Cerebellar cortex (tissue), 1 donor: ENCODE data around the gene SLC25A25.
A peak's percentile ranks its signal among the peaks of the same experiment; 100 is the strongest.
"Not testable (repeated sequence)": the region's sequence is repeated elsewhere in the genome, so short reads cannot be mapped to it uniquely, and the experiment has no call there.

Experiments used
- DNase-seq: peaks from one replicate; pipeline ENCODE4 v3.0.0-alpha.2; 2015; ENCODE audit warnings: low spot score

Gene SLC25A25

DNA sequence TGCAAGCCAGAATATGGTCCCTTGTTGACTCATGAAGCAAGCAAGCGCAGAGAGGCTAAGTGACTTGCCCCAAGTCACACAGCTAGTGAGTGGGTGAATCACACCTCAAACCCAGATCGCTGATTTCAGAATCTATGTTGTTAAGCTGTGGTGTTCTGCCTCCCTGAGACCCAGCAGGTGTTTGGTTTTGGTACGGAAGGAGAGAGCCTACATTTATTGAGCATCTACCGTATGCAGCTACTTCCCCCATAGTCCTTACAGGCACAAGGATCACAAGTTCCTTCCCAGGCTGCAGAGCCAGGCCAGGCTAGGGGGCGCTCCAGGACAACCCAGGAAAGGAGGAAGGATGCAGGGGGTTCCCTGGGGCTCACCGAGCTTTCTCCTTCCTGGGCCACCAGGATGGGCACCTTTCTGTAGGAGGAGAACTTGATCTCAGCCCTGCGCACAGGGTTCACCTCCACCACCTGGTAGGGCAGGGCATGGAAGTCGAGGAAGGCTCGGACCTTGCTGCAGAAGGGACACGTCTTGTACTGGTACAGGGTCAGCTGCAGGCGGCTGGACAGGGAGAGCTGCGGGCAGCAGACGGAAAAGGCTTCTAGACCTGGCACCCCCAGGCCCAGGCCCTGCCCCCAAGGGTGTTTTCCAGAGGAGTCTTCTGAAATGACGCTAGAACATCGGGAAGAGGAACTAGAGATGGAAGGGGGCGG is 57.0 kb downstream of the SLC25A25 start:
- DNase-seq: peak; percentile 81

DNA sequence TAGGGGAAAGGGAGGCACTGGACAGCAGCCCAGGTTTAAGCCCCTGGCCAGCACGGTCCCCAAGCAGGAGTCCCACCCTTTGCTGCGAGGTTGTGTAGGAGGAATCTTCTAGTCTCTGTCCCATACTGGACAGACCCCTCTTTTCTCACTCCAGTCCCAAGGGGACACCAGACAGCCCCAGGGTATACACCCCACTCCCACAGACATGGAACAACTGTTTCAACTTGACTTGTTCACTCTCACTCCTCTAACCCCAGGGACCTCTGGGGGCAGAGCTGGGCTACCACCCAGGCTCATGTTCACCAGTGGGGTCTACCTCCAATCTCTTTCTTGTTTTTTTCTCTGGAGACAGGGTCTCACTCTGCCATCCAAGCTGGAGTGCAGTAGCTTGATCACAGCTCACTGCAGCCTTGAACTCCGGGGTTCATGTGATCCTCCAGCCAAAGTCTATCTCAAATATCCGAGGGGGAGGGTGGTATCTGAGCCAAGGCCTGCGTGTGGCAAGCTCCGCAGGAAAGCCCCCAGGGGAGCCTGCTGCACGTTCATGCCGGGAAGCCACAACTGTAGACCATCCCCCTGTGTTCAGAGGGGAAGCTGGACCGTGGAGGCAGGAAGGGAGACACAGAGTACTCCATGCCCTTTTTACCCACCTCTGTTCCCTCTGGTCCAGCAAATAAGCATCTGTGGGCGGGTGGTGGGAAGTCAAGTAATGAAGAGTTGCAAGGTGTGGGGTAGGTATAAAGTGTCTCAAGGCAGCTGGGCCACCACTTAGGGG is 57.7 kb downstream of the SLC25A25 start:
- no peak for DNase-seq

DNA sequence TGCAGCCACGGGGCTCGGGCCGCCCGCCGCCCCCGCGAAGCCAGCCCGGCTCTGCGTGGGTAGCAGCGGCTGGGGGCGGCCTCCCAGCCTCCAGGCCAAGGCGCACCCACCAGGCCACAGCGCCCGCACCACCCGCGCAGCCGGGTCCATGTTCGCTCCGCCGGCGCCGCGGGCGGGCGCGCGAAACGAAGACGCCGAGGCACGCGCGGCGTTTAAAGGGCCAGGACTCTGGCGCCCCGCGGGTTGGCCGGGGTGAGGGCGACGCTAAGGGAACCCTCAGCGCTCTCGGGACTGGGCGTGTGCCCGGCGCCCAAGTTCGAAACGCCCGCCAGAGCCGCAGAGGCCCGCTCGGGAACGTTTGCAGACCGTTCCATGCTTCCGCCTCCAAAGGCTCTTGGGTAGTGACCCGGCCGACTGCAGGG is 59.5 kb downstream of the SLC25A25 start, which contains the start of gene PTGES2:
Gene PTGES2, minus strand, starts transcription at position 162 of the 422 bp plus-strand sequence. Its CDS starts 12 bp downstream, at position 150.
- DNase-seq: peak; percentile 80

DNA sequence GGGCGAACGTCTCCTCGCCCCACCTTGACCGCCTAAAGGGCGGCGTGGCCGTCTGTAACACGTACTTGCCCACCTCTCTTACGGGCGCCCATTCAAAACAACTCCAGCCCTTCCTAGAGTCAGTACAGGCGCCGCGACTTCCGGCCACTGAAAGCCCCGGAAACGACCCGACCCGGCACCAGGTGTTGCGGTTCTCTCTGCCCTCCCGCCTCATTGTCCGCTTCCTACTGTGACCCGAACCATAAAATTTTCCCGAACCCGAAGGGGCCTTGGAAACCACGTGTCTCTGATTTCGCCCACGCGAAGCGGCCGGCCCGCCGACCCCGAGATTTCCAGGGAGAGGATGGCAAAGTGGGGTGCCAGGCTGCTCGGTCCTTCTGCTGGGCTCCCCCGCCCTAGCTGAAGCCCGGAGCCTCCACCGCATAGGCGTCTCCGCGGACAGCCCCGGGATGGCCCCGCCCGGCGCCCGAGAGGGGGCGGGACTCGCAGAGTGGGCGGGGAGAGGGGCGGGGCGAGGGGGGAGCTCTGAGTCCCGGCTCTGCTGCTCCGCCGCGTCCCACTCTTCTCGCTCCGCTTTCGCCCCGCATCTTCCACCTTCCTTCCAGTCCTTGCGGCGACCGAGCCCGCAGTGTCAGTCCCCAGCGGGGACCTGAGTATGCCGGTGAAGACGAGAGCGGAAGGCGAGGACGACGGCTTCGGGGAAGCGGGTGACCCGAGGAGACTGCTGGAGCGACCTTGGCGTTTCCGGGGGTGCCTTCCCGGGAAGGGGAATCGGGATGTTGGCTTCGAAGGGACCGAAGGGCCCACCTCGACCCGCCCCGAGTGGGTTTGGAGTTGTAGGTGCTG is 60.2 kb downstream of the SLC25A25 start:
- DNase-seq: peak; percentile 93

DNA sequence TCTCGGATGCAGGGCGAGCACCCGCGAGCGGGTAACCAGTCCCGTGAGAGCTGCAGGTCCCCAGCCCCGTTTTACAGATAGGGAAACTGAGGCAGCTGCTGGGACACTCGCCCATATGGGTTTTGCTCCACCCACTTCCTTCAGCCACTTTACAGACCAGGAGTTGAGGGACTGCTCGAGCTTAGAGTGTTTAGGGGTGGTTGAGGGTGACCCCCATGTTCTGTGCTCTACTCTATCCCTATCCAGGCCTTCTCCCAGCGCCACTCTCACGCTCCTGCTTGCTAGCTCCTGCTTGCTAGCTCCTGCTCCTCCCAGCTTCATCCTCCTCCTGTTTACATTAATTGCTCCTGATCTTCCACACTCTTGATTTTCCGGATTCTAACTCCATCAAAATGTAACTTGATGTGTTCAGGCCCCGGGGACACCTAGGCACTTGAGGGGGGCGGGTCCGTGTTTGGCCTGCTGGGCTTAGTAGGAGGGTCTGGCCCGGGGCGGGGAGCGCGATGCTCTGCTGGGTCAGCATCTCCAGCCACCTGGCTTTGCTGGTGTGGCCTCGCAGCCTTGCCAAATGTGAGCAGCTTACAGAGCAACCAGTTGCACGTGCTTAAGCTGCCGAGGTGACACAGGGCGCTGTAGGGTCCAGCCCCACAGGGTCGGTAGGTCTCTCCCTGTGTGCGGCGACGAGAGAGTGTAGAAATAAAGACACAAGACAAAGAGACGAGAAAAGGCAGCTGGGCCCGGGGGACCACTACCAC is 61.0 kb downstream of the SLC25A25 start:
- DNase-seq: peak; percentile 29

DNA sequence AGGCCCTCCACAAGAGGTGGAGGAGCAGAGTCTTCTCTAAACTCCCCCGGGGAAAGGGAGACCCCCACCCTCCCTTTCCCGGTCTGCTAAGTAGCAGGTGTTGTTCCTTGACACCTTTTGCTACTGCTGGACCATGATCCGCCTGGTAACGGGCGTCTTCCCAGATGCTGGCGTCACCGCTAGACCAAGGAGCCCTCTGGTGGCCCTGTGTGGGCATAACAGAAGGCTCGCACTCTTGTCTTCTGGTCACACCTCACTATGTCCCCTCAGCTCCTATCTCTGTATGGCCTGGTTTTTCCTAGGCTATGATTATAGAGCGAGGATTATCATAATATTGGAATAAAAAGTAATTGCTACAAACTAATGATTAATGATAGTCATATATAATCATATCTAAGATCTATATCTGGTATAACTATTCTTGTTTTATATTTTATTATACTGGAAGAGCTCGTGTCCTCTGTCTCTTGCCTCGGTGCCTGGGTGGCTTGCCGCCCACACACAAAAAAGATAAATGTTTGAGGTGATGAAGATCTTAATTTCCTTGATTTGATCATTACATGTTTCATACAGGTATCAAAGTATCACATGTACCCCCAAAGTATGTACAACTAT is 62.1 kb downstream of the SLC25A25 start:
- not testable (repeated sequence) for DNase-seq

DNA sequence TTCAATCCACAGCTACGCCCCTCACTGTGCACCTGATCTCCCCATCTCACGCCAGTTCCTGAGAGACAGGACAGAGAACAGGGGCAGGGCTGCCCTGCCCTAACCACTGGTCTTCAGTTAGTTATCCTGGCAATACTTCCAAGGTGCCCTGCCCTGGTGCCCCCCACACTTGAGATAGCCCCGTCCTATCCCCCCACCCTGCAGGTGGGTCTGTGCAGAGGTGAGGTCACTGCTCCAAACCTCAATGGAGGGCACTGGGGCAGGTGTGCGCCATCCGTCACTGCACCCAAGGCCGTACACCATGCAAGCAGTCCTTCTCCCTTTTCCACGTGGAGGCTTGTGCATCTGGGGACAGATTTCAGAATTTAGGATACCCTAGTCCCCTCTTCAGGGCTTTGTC is 62.6 kb downstream of the SLC25A25 start:
- not testable (repeated sequence) for DNase-seq

DNA sequence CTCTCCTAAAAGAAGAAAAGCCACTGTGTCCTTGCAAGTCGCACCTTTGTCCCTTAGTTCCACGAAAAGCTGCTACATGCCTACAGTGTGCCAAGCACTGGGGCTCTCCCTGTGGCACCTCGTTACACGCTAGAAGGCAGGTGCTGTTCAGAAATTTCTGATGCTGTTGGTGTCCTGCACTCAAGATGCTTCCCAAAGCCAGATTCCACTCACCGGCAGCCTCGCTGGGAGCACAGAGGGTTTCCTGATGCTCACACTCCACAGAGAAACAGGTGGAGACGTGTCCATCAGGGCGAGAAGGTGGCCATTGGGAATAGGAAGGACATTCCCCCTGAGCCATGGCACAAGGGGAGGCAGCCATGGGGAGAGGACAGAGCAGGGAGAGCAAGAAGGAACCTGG is 63.3 kb downstream of the SLC25A25 start:
- DNase-seq: not testable (repeated sequence)

DNA sequence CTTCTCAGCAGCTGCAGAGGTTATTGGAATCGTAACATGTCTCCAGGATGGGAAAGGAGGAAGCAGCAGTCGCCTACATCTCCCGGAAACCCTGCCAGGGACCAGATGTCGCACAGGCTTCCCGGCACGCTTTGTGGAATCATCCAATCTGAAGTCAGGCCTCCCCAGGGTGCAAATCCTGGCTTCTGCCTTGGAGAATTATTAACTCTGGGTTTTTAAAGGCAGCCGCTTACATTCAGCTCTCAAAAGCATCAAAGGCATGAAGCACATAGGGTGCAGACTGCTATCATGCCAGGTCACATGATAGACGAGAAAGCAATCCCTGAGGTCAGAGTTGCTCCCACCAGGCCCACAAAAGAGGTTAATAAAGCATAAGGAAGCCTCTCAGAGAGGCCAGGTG is 64.1 kb downstream of the SLC25A25 start:
- not testable (repeated sequence) for DNase-seq

DNA sequence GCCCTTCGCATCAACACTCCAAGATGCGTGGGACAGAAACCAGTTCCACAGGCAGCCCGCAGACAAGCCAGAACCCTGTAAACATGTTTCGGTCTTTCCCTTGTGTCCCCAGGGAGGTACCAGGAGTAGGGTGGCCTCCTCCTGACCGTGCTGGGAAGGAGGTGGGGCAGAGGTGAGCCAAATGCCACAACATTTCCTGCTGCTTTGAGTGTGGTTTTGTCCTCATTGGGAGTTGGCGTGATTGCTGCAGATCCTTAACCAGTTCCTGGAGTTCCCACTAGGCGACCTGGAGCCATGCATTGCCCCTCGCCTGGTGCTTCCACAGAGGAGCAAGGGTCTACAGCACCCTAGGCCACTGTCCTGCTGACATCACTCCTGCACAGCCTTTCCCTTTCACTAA is 67.5 kb downstream of the SLC25A25 start:
- peak; percentile 22 for DNase-seq

DNA sequence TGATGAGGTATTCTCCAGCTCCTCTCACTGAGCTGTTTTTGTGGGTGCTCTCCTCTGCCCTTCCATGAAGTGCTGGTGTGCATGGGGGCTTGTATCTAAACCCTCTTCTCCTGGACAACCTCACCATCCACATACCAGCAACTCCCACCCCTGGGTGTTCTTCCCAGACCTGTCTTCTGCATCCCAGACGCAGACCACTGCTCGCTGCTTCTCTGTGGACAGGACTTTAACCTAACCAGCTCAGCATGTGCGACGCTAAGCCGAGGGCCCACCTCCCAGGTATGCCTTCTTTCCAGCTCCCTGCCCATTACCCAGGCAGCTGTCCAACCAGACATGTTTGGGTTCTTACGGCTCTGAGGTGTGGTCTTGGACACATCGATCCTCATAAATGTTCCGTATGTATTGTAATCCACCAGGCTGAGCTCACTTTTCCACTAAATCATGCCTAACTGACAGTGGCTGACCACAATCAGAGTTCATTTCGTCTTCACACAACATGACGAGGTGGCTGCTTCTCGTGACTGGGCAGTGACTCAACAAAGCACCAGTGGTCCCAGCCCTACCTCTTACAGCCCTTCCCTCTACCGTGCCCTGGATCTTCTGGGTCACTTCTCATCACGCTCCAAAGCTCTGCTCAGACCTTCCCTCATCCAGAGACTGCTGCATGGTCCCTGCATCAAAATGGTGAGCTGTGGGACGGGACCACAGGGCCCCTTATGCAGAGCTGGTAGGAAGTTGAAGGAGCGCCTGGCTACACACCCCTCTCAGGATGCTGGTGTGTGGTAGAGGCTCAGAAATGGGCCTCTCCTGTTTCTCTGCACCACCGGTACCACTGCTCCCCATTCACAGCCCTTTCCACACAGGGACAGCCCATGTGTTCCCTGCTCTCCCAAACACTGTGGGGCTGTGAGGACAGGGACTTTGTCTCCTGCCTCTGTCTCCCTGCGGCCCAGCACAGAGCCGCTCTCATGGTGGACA is 69.1 kb downstream of the SLC25A25 start:
- no peak for DNase-seq

DNA sequence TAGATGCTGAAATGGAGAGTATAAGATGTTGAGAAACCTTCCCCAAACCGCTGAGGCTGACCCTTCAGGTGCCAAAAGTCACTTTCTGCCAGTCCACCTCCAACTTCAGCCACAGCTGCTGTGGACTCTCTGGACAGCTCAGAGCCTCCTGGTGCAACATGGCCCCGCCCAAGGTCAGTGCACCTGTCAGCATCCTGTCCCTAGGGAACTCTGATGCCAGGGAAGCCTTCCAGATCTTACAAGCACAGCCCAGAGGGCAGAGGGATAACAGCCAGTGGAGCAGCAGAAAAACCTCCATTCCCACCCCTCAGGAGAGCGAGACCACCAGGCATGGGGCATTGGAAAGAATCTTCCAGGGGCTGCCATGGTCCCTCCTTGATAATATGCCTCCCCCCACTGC is 70.0 kb downstream of the SLC25A25 start:
- DNase-seq: no peak

DNA sequence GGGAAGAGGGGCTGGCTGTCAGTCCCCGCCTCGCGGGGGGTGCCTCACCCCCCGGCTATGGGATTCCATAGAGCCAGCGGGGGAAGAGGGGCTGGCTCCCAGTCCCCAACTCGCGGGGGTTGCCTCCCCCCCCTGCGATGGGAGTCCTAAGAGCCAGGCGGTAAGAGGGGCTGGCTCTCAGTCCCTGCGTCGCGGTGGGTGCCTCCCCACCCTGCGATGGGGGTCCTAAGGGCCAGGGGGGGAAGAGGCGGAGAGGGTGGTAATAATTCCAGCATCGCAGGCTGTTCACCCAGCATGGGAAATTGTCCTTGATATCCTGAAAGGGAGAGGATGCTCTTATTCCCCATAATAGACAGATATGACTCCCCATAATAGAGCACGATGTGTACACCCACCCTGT is 71.6 kb downstream of the SLC25A25 start:
- DNase-seq: no peak

DNA sequence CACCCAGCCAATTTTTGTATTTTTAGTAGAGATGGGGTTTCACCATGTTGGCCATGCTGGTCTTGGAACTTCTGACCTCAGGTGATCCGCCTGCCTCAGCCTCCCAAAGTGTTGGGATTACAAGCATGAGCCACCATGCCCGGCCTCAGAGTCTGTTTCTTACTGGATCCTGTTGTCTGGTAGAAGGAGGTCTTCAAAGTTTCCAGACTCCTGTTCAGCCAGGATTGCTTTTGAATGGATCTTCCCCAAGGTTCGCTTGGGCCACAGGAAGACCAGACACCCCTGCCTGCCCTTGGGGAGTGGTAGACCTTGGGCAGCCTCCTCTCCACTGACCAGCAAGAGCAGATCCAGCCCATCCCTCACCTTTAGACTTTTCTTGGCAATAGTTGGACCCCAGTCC is 73.6 kb downstream of the SLC25A25 start:
- no peak for DNase-seq

DNA sequence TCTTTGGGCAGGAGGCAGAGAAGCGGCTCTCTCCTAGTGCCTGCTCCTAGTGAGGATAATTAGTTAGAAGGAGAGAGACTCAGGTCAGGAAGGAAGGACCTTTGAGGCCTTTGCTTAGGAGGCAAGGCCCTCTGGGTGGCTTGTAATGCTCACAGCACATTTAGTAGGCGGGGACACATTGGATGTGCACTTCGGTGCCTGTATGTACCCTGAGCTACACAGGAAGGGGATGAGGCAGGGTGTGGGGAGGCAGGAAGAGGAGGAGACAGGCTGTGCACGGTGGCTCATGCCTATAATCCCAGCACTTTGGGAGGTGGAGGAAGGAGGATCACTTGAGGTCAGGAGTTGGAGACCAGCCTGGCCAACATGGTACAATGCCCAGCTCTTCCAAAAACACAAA is 74.0 kb downstream of the SLC25A25 start:
- DNase-seq: no peak

DNA sequence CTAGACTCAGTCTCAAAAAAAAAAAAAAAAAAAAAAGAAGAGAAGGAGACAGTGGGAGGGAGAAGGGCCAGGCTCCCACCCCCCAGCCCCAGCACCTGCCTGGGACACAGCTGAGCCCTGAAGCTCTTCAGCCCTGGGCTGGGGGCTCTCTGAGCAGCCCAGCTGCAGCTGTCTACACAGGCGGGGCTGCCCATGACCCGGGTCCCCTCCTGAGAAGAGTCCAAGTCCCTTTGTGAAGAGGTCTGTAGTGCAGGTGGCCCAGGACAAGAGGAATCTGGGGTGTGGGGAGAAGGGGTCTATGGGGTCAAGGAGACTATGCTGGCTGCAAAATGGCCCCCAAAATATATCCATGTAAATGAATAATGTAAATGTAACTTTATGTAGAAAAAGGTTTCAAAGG is 74.6 kb downstream of the SLC25A25 start:
- no peak for DNase-seq

DNA sequence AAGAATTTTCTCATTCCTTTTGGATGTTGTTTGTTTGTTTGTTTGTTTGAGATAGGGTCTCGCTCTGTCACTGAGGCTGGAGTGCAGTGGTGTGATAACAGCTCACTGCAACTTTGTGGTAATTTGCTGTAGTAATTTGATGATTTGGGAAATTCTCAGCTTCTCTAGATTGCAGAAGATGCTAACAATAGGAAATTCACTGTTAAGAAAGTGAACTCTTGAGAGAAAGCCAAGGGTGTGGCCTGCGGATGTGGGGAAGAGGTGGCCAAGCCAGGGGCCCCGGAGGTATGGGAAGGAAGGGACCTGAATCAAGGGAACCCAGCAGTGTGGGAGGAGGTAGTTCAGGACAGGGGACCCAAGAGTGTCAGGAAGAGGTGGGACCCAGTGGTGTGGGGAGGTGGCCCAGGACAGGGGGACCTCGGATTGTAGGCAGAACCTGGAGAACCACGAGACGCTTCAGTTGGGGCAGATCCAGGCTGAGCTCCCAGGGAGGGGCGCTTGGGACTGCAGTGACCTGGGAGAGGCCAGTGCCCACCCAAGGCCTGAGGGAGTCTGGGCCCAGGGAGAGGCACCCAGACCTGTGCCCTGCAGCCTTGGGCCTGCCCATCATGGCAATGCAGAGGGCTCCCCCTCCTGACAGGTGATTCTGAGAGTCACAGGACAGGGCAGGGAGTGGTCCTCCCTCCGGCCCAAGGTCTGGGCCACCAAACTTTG is 75.7 kb downstream of the SLC25A25 start:
- DNase-seq: no peak

DNA sequence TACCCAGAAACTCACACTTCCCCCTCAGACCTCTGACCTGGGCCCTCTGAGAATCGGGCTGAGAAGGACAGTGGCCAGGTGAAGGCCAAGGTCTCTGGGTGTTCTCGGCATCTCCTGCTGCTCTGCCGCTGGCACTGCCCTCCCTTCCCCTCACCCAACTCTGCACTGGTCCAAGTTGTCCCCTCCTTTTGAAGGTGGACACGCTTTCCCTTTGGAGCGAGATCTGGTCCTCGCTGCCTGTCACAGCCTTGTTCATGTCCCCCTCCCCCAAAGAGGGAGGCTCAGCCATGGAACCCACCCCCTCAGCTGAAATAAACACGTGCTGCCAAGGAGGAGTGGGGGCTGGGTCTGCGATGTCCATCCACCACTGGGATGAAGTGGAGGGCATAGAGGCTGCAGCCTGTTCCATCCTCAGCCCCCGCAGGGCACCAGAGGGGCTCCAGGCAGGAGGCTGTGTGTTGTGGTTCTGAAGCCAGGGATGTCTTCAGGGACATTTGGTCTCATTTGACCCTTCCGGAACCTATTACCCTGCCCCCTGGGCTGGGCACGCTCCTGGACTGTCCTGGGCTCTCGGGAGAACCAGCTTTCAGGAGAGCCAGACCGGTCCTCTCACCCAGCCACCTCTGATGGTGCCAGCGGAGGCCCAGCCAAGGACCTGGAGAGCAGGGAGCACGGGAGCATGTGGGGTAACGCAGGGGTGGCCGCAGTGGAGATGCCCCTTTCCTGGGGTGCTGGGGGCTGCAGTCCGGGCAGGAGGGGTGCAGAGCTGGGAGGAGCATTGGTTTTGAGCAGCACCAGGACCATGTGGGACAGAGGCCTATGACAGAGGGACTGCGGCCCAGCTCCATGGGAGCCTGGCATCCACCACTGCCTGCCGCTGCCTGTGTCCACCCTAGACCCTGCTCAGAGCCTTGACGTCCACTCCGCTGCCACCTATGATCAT is 76.5 kb downstream of the SLC25A25 start:
- DNase-seq: no peak
